Astrocyte of the spinal cord (primary cell): ENCODE results near the gene PCYOX1L.
A peak's percentile ranks its signal among the peaks of the same experiment; 100 is the strongest.

ENCODE experiments used
- DNase-seq: peaks from one replicate; pipeline ENCODE4 v3.0.0; 2011; ENCODE audit warnings: low read depth, low spot score
- H3K4me3 ChIP-seq: 2 replicates; pipeline ENCODE4 v1.5.1; 2011; ENCODE audit warnings: low read depth, mild to moderate bottlenecking, low read length, moderate library complexity
- in situ Hi-C: cut with HindIII; loops from 2 replicates; pipeline ENCODE4 v1.10.0; 2017; ENCODE audit warnings: low sequenced_read_pairs
- TF ChIP-seq, protein P1 (sequence below): IDR thresholded peaks from 2 replicates; pipeline ENCODE4 v1.5.1; 2012; ENCODE audit warnings: low read depth, mild to moderate bottlenecking, low read length, inconsistent platforms

PCYOX1L gene

GRCh38 chr5:149323621-149324205 is 34.1 kb upstream of the PCYOX1L start:
- no peak for DNase-seq
- TF ChIP-seq, protein P1, sequence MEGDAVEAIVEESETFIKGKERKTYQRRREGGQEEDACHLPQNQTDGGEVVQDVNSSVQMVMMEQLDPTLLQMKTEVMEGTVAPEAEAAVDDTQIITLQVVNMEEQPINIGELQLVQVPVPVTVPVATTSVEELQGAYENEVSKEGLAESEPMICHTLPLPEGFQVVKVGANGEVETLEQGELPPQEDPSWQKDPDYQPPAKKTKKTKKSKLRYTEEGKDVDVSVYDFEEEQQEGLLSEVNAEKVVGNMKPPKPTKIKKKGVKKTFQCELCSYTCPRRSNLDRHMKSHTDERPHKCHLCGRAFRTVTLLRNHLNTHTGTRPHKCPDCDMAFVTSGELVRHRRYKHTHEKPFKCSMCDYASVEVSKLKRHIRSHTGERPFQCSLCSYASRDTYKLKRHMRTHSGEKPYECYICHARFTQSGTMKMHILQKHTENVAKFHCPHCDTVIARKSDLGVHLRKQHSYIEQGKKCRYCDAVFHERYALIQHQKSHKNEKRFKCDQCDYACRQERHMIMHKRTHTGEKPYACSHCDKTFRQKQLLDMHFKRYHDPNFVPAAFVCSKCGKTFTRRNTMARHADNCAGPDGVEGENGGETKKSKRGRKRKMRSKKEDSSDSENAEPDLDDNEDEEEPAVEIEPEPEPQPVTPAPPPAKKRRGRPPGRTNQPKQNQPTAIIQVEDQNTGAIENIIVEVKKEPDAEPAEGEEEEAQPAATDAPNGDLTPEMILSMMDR, result no peak
- in situ Hi-C loops, result no loop called here
- H3K4me3 ChIP-seq, result no peak overlapping the region

DNA sequence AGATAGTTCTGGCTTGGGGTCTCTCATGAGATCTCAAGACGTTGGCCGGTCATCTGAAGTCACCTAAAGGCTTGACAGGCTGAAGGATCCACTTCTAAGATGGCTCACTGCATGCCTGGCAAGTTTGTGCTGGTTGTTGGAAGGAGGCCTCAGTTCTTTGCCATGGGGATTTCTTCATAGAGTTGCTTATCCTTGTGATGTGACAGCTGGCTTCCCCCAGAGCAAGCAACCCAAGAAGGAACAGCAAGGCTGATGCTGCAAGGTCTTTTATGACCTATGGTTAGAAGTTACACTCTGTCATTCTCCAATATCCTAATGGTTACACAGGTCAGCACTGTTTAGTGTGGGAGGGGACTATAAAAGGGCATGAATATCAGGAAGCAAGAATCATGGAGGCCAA is 33.2 kb upstream of the PCYOX1L start:
- TF ChIP-seq, protein P1, result no peak
- in situ Hi-C loops, result no loop called here
- no peak for DNase-seq
- no peak overlapping the region for H3K4me3 ChIP-seq

DNA sequence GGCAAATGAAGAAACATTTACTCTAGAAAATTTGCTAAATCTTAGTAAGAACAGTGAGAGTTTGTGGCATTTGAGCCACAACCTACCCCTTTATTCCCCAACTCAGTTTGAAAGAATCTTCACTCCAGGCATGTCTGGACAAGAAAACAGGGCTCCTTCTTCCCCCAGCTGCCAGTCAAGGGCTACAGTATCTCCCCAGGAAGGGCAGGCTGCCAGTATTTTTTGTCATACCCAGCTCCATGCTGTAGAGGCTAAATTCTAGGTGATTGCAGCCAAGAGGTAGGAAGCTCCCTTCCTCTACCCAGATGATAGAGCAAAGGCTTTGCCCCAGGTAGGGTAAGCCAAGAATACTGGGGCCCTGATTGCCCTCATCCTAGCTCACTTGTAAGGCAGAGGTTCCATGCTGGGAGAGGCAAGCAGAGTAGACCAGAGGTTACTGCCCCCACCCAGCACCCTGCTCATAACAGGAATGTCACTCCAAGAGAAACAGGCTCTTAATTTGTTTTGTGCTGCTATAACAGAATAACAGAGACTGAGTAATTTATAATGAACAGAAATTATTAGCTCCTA is 32.6 kb upstream of the PCYOX1L start:
- DNase-seq, result no peak
- TF ChIP-seq, protein P1, result no peak
- H3K4me3 ChIP-seq, result no peak overlapping the region
- in situ Hi-C loops, result no loop called here

- TF ChIP-seq, protein P1, result no peak
- H3K4me3 ChIP-seq, result no peak overlapping the region
- in situ Hi-C loops, result no loop called here
- peak; percentile 50 for DNase-seq
Measured at GRCh38 chr5:149325894-149326293, 32.0 kb upstream of the PCYOX1L start.

DNA sequence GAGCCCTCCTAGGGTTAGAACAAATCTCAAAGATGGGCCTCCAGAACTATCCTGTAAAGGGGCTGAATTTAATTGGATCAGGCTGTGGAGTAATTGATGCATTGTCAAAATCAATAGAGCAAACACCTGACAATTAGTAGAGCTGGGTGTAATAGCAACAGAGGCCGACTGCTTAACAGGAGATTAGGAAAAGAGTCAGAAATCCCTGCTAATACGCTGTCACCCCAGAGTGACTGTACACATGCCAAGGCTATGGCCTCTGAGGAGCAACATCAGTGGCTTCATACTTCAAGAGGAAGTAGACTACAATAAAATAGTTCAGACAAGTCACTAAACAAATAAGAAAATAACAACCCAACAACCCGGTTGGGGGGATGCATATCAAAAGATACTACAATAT is 31.2 kb upstream of the PCYOX1L start:
- TF ChIP-seq, protein P1, result no peak
- no peak for DNase-seq
- H3K4me3 ChIP-seq, result no peak overlapping the region
- in situ Hi-C loops, result no loop called here

DNA sequence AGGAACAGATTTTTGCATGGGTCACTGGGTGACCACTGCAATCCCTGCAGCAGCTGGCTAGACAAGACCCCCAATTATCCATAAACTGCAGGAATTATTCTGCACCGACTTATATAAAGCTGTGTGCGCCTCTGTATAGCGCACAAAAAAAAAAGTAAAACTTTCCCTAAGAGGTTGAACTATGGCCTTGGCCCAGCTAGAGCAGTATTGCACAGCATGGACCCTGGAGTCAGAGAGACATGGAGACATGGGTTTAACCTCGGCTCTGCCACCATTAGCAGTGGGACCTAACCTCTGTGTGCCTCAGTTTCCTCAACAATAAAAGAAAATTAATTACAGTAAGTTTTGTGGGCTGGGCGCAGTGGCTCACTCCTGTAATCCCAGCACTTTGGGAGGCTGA is 29.7 kb upstream of the PCYOX1L start:
- in situ Hi-C loops, result no loop called here
- DNase-seq, result no peak
- TF ChIP-seq, protein P1, result no peak
- H3K4me3 ChIP-seq, result no peak overlapping the region
